ENCODE measurements around the gene MMRN2. TPM values are rescaled to one million over a fixed set of nuclear protein-coding genes. Genes with fewer than 3 reads are reported as not detected.

Gene MMRN2
- total and polyA plus RNA-seq, 7 donors: 12.0 to 29.0 (median 16.4) TPM

GRCh38 chr10:86946213-86947155 is 10.9 kb downstream of the MMRN2 start:
- no peak for TF ChIP-seq CTCF (IDR thresholded peaks at IDR 0.05)
- intact Hi-C loops (cut with DNase I): no loop called here
- ATAC-seq: no peak
- H3K27me3 ChIP-seq (ENCODE audit: insufficient read depth in 3 of 3, low read length in 2 of 3): no peaks in the 10 kb centered on the region
- H3K36me3 ChIP-seq (ENCODE audit: insufficient read depth in 1 of 2, low read depth in 1 of 2): no peaks in the 10 kb centered on the region
- H3K27ac ChIP-seq: no peak overlapping the region
- H3K4me3 ChIP-seq: no peak overlapping the region
- peaks cover 6% of the 10 kb centered on the region for H3K4me1 ChIP-seq
- WGBS, 3 donors: 68 to 75% (median 69%) methylated on average over 13 of the region's 13 CpGs
- DNase-seq: peak; percentile 37 to 67
- no peaks in the 10 kb centered on the region for H3K9me3 ChIP-seq

GRCh38 chr10:86945361-86946212 is 11.8 kb downstream of the MMRN2 start:
- H3K4me3 ChIP-seq: no peak overlapping the region
- ATAC-seq (peak in 3 of 4 donors; percentile 47 to 57 (median 49)), DNase-seq (peak; percentile 37 to 51)
- no peak for TF ChIP-seq CTCF (IDR thresholded peaks at IDR 0.05)
- H3K27me3 ChIP-seq (ENCODE audit: insufficient read depth in 3 of 3, low read length in 2 of 3): no peaks in the 10 kb centered on the region
- H3K36me3 ChIP-seq (ENCODE audit: insufficient read depth in 1 of 2, low read depth in 1 of 2): no peaks in the 10 kb centered on the region
- H3K4me1 ChIP-seq: peaks cover 6% of the 10 kb centered on the region
- no peaks in the 10 kb centered on the region for H3K9me3 ChIP-seq
- 28 to 37% (median 28%) methylated on average over 18 of the region's 18 CpGs for WGBS, 3 donors
- no peak overlapping the region for H3K27ac ChIP-seq
- intact Hi-C loops (cut with DNase I): no loop called here

GRCh38 chr10:86944907-86945306 is 12.5 kb downstream of the MMRN2 start:
- no peak overlapping the region for H3K27ac ChIP-seq
- H3K36me3 ChIP-seq (ENCODE audit: insufficient read depth in 1 of 2, low read depth in 1 of 2): no peaks in the 10 kb centered on the region
- H3K27me3 ChIP-seq (ENCODE audit: insufficient read depth in 3 of 3, low read length in 2 of 3): no peaks in the 10 kb centered on the region
- TF ChIP-seq CTCF (IDR thresholded peaks at IDR 0.05): no peak
- no peak overlapping the region for H3K4me3 ChIP-seq
- H3K4me1 ChIP-seq: peaks cover 6% of the 10 kb centered on the region
- ATAC-seq (no peak), DNase-seq (no peak)
- intact Hi-C loops (cut with DNase I): no loop called here
- no peaks in the 10 kb centered on the region for H3K9me3 ChIP-seq
- 82 to 86% (median 86%) methylated on average over 3 of the region's 3 CpGs for WGBS, 3 donors

GRCh38 chr10:86944471-86944870 is 12.9 kb downstream of the MMRN2 start:
- H3K27ac ChIP-seq: no peak overlapping the region
- DNase-seq (no peak), ATAC-seq (no peak)
- H3K36me3 ChIP-seq (ENCODE audit: insufficient read depth in 1 of 2, low read depth in 1 of 2): no peaks in the 10 kb centered on the region
- H3K4me3 ChIP-seq: no peak overlapping the region
- H3K4me1 ChIP-seq: peaks cover 6% of the 10 kb centered on the region
- TF ChIP-seq CTCF (IDR thresholded peaks at IDR 0.05): no peak
- intact Hi-C loops (cut with DNase I): no loop called here
- no peaks in the 10 kb centered on the region for H3K9me3 ChIP-seq
- H3K27me3 ChIP-seq (ENCODE audit: insufficient read depth in 3 of 3, low read length in 2 of 3): no peaks in the 10 kb centered on the region

Data from psoas muscle (tissue), 8 donors.